Measurements from ENCODE around the gene TTC7B. TPM values are rescaled to one million over a fixed set of nuclear protein-coding genes. Genes with fewer than 3 reads are reported as not detected.

TTC7B gene
- total RNA-seq, 1 donor from 2014 or later = 46.6 TPM

- no peak overlapping the region for H3K27ac Mint-ChIP-seq
- peaks cover 6% of the 10 kb centered on the region for H3K9me3 Mint-ChIP-seq (ENCODE audit: low read depth)
- H3K4me3 Mint-ChIP-seq (ENCODE audit: low read depth) = no peak overlapping the region
- peaks cover 3% of the 10 kb centered on the region for H3K4me1 Mint-ChIP-seq (ENCODE audit: low read depth)
- no peak for TF ChIP-seq CTCF (IDR thresholded peaks at IDR 0.05; ENCODE audit: unreplicated experiment)
- H3K36me3 Mint-ChIP-seq (ENCODE audit: insufficient read depth) = peaks cover 6% of the 10 kb centered on the region
- no peak for DNase-seq (ENCODE audit: low spot score, unreplicated experiment)
- H3K27me3 Mint-ChIP-seq = no peaks in the 10 kb centered on the region
Measured at GRCh38 chr14:90632451-90632850, 183.8 kb downstream of the TTC7B start.

- no peak for TF ChIP-seq CTCF (IDR thresholded peaks at IDR 0.05; ENCODE audit: unreplicated experiment)
- Mint-ChIP-seq H3K36me3 (ENCODE audit: insufficient read depth) (peaks cover 5% of the 10 kb centered on the region), H3K9me3 (ENCODE audit: low read depth) (peaks cover 6% of the 10 kb centered on the region), H3K27me3 (no peaks in the 10 kb centered on the region), H3K4me3 (ENCODE audit: low read depth) (no peak overlapping the region), H3K4me1 (ENCODE audit: low read depth) (peaks cover 3% of the 10 kb centered on the region), H3K27ac (peak overlapping the region; percentile 39)
- no peak for DNase-seq (ENCODE audit: low spot score, unreplicated experiment)
Measured at GRCh38 chr14:90630171-90630806, 185.9 kb downstream of the TTC7B start.

GRCh38 chr14:90629471-90629870 is 186.8 kb downstream of the TTC7B start:
- TF ChIP-seq CTCF (IDR thresholded peaks at IDR 0.05; ENCODE audit: unreplicated experiment) = no peak
- H3K36me3 Mint-ChIP-seq (ENCODE audit: insufficient read depth) = no peaks in the 10 kb centered on the region
- no peak for DNase-seq (ENCODE audit: low spot score, unreplicated experiment)
- H3K9me3 Mint-ChIP-seq (ENCODE audit: low read depth) = no peaks in the 10 kb centered on the region
- no peak overlapping the region for H3K4me3 Mint-ChIP-seq (ENCODE audit: low read depth)
- no peaks in the 10 kb centered on the region for H3K27me3 Mint-ChIP-seq
- no peak overlapping the region for H3K27ac Mint-ChIP-seq
- H3K4me1 Mint-ChIP-seq (ENCODE audit: low read depth) = peaks cover 9% of the 10 kb centered on the region

GRCh38 chr14:90628825-90629224 is 187.4 kb downstream of the TTC7B start:
- peaks cover 13% of the 10 kb centered on the region for H3K4me1 Mint-ChIP-seq (ENCODE audit: low read depth)
- DNase-seq (ENCODE audit: low spot score, unreplicated experiment) = no peak
- H3K36me3 Mint-ChIP-seq (ENCODE audit: insufficient read depth) = no peaks in the 10 kb centered on the region
- no peaks in the 10 kb centered on the region for H3K9me3 Mint-ChIP-seq (ENCODE audit: low read depth)
- TF ChIP-seq CTCF (IDR thresholded peaks at IDR 0.05; ENCODE audit: unreplicated experiment) = no peak
- H3K27ac Mint-ChIP-seq = no peak overlapping the region
- H3K27me3 Mint-ChIP-seq = no peaks in the 10 kb centered on the region
- no peak overlapping the region for H3K4me3 Mint-ChIP-seq (ENCODE audit: low read depth)

GRCh38 chr14:90627478-90627877 is 188.8 kb downstream of the TTC7B start:
- peaks cover 13% of the 10 kb centered on the region for H3K4me1 Mint-ChIP-seq (ENCODE audit: low read depth)
- no peaks in the 10 kb centered on the region for H3K36me3 Mint-ChIP-seq (ENCODE audit: insufficient read depth)
- no peak for TF ChIP-seq CTCF (IDR thresholded peaks at IDR 0.05; ENCODE audit: unreplicated experiment)
- H3K9me3 Mint-ChIP-seq (ENCODE audit: low read depth) = no peaks in the 10 kb centered on the region
- no peaks in the 10 kb centered on the region for H3K27me3 Mint-ChIP-seq
- H3K4me3 Mint-ChIP-seq (ENCODE audit: low read depth) = no peak overlapping the region
- peak overlapping the region; percentile 74 for H3K27ac Mint-ChIP-seq
- DNase-seq (ENCODE audit: low spot score, unreplicated experiment) = no peak
